Natural killer cell (primary cell): ENCODE measurements around the gene TTC21B. TPM values are rescaled to one million over a fixed set of nuclear protein-coding genes. Genes with fewer than 3 reads are reported as not detected.
A peak's percentile ranks its signal among the peaks of the same experiment; 100 is the strongest.

ENCODE experiments used
- ATAC-seq, 3 donors: fragments of 150-1000 bp in 2 of 3; fragments of 200-7000 bp in 1 of 3; cut with Tn5 transposase; 1 replicate in 1 of 3; 2 replicates in 2 of 3; pipeline ENCODE4 v1.10.0; 2021; ENCODE audit warnings: mild to moderate bottlenecking in 2 of 3, moderate library complexity in 2 of 3
- DNase-seq, 2 donors: peaks; one replicate each; pipeline versions ENCODE4 v3.0.0 to v3.0.0-alpha.2; 2013 to 2021; ENCODE audit warnings: mixed read lengths in 1 of 2
- H3K27ac ChIP-seq: one replicate; pipeline ENCODE4 v1.5.1; 2013; ENCODE audit warnings: mild to moderate bottlenecking, low read length
- H3K27me3 ChIP-seq: one replicate; pipeline ENCODE4 v1.6.1; 2013; ENCODE audit warnings: low read length; ENCODE audit not compliant: control insufficient read depth, insufficient read depth
- H3K36me3 ChIP-seq: one replicate; pipeline ENCODE4 v1.6.1; 2013; ENCODE audit warnings: low read length; ENCODE audit not compliant: control insufficient read depth, insufficient read depth
- H3K4me1 ChIP-seq: one replicate; pipeline ENCODE4 v1.6.1; 2013; ENCODE audit warnings: low read length; ENCODE audit not compliant: control insufficient read depth, insufficient read depth
- H3K4me3 ChIP-seq: one replicate; pipeline ENCODE4 v1.5.1; 2013; ENCODE audit warnings: low read length
- H3K9me3 ChIP-seq: one replicate; pipeline ENCODE4 v1.6.1; 2013; ENCODE audit warnings: low read length; ENCODE audit not compliant: control insufficient read depth, insufficient read depth
- H3K27ac Mint-ChIP-seq, 2 donors: one replicate each; pipeline ENCODE4 v1.8.0; 2022; ENCODE audit warnings: mild to moderate bottlenecking in 2 of 2, mixed read lengths in 2 of 2, moderate library complexity in 1 of 2
- H3K27me3 Mint-ChIP-seq, 2 donors: one replicate each; pipeline ENCODE4 v1.8.0; 2022; ENCODE audit warnings: low read depth in 2 of 2, mixed read lengths in 2 of 2
- H3K36me3 Mint-ChIP-seq: one replicate; pipeline ENCODE4 v1.8.0; 2022; ENCODE audit warnings: mixed read lengths
- H3K4me1 Mint-ChIP-seq, 2 donors: one replicate each; pipeline ENCODE4 v1.8.0; 2022; ENCODE audit warnings: mixed read lengths in 2 of 2
- H3K4me3 Mint-ChIP-seq: one replicate; pipeline ENCODE4 v1.8.0; 2022; ENCODE audit warnings: mild to moderate bottlenecking, moderate library complexity, mixed read lengths
- H3K9me3 Mint-ChIP-seq, 2 donors: one replicate each; pipeline ENCODE4 v1.8.0; 2022; ENCODE audit warnings: mixed read lengths in 2 of 2
- WGBS: methylation state at CpG from one replicate; pipeline ENCODE4 v1.1.7; 2013; ENCODE audit warnings: missing lambda C conversion rate; ENCODE audit not compliant: insufficient coverage; 5-methylcytosine and 5-hydroxymethylcytosine counted together
- intact Hi-C: fragments of 100-400 bp; cut with micrococcal nuclease; formaldehyde crosslinking; loops from one replicate; pipeline ENCODE4 v1.14.2; 2022
- total RNA-seq, 4 donors: library from RNA; stranded (reverse); fragments of 120-200 nt in 1 of 4; gene quantifications; one replicate each; pipeline versions ENCODE4 v1.2.3 to v1.2.4, GENCODE V29; 2013 to 2022
- TF ChIP-seq, protein P1 (sequence below): fragments of 200-600 bp; IDR thresholded peaks from one replicate; pipeline ENCODE4 v1.8.0; 2022; ENCODE audit warnings: antibody characterized with exemption

Gene TTC21B
- total RNA-seq, 3 donors from 2014 or later (not counting 1 experiment from before 2014, with no cell fraction given), result 31.7 to 40.1 (median 34.3) TPM

DNA sequence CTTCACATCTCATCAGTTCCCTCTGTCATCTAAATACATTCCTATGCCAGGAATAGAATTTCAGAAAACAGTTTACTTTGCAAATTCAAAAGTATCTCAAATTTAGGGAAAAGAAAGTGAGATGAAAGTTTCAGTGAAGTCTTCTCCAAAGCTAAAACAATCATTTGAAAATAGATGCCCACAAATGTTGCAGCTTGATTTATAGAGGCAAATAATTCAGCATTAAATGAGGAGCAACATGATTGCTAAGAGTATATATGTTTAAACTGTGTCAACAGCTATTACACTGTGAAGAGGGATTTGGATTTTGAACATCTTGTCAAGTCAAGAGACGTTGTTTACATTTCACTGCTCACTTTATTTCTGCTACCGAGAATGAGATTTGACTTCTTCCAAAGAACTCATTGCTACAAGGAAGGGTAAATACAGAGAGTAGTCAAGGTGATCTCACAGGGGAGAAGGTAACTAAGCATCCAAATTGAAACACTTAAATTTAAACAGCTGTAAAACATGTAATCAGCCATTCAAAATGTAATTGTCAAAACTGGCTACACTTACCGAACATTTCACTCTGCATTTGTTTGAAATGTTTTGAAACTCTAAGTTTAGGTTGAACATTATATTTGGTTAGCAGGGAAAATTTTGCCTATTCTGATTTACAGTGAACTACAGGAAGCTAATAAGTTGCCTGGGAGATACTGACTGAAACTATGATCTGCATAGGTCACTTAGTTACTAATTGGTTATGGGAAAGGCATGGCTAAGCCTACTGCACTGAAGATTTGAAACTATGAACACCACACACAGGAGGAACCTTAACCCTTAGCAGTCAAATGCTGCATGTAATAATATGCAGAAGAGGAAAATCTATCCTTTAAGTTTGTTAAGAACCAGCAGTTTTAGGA lies 126.3 kb downstream of the TTC21B start:
- Mint-ChIP-seq H3K9me3 (no peaks in the 10 kb centered on the region), H3K27me3 (peaks cover 0 to 3% of the 10 kb centered on the region in 2 donors), H3K36me3 (no peaks in the 10 kb centered on the region), H3K27ac (no peak overlapping the region), H3K4me1 (no peaks in the 10 kb centered on the region), H3K4me3 (no peak overlapping the region)
- Histone ChIP-seq H3K4me3 (no peak overlapping the region), H3K36me3 (no peaks in the 10 kb centered on the region), H3K27me3 (no peaks in the 10 kb centered on the region), H3K27ac (no peak overlapping the region), H3K9me3 (no peaks in the 10 kb centered on the region), H3K4me1 (no peaks in the 10 kb centered on the region)
- TF ChIP-seq, protein P1, sequence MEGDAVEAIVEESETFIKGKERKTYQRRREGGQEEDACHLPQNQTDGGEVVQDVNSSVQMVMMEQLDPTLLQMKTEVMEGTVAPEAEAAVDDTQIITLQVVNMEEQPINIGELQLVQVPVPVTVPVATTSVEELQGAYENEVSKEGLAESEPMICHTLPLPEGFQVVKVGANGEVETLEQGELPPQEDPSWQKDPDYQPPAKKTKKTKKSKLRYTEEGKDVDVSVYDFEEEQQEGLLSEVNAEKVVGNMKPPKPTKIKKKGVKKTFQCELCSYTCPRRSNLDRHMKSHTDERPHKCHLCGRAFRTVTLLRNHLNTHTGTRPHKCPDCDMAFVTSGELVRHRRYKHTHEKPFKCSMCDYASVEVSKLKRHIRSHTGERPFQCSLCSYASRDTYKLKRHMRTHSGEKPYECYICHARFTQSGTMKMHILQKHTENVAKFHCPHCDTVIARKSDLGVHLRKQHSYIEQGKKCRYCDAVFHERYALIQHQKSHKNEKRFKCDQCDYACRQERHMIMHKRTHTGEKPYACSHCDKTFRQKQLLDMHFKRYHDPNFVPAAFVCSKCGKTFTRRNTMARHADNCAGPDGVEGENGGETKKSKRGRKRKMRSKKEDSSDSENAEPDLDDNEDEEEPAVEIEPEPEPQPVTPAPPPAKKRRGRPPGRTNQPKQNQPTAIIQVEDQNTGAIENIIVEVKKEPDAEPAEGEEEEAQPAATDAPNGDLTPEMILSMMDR, result no peak
- ATAC-seq (no peak), DNase-seq (no peak)
- WGBS, result 100% methylated on average over 2 of the region's 3 CpGs
- intact Hi-C loops, result no loop called here

DNA sequence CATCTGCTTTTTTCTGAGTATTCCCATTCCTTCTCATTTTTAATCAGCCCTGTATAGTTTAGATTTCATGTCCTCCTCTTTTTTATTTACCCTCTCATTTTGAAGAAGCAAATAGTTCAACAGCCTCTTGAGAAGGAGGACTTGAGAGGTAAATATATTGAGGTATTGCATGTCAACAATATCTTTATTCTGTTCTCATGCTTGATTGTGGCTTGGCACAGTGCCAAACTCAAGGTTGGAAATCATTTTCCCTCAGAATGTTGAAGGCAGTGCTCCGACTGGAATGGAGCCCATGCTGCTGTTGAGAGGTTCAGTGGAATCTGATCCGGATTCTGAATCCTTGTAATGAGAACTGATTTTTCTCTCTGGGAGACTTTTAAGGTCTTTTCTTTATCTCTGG lies 128.5 kb downstream of the TTC21B start:
- no peaks in the 10 kb centered on the region for H3K9me3 Mint-ChIP-seq
- H3K4me1 Mint-ChIP-seq, result no peaks in the 10 kb centered on the region
- no peaks in the 10 kb centered on the region for H3K4me1 ChIP-seq

More for the DNA sequence above, 128.5 kb downstream of the TTC21B start:
- Histone ChIP-seq H3K27ac (no peak overlapping the region), H3K4me3 (no peak overlapping the region), H3K27me3 (no peaks in the 10 kb centered on the region), H3K9me3 (no peaks in the 10 kb centered on the region), H3K36me3 (no peaks in the 10 kb centered on the region)
- intact Hi-C loops, result no loop called here
- H3K36me3 Mint-ChIP-seq, result no peaks in the 10 kb centered on the region
- no peak overlapping the region for H3K27ac Mint-ChIP-seq
- no peak overlapping the region for H3K4me3 Mint-ChIP-seq
- WGBS, result 75% methylated on average over 2 of the region's 2 CpGs
- DNase-seq (peak in 1 of 2 donors; percentile 2), ATAC-seq (no peak)
- peaks cover 0 to 3% of the 10 kb centered on the region in 2 donors for H3K27me3 Mint-ChIP-seq
- TF ChIP-seq, protein P1, result no peak

Other genes with a start within 250 kb of the TTC21B start
- gene GALNT3, start 159.5 kb downstream of the TTC21B start, total RNA-seq, result 10 to 100 TPM; 42.9 to 52.7 (median 47.4) TPM
- gene SCN1A, start 174.2 kb upstream of the TTC21B start, total RNA-seq, result not detected